HepG2 (cell line): ENCODE results near the gene FIBCD1. TPM values are rescaled to one million over a fixed set of nuclear protein-coding genes. Genes with fewer than 3 reads are reported as not detected.
A peak's percentile ranks its signal among the peaks of the same experiment; 100 is the strongest.

Experiments used
- ATAC-seq: fragments of 200-7000 bp; cut with Tn5 transposase; 3 replicates; pipeline ENCODE4 v1.9.1; 2020; ENCODE audit warnings: mild to moderate bottlenecking, moderate library complexity
- BruUV-seq: library from RNA; stranded (reverse); fragments of 400-500 nt; replicated peaks from 2 replicates; lab custom pipeline; 2021; lab: Mats Ljungman, UMichigan
- CTCF ChIA-PET: fragments of 300-600 bp; formaldehyde crosslinking; extraction: SDS; loops from one replicate; lab custom pipeline; 2021; ENCODE audit warnings: low total read pairs, inconsistent platforms, low intra/inter-chr PET ratio; lab: Yijun Ruan, JAX
- POLR2A ChIA-PET: fragments of 350-600 bp; sonication (Branson Sonifier 250); formaldehyde crosslinking; loops from one replicate; lab custom pipeline; 2020; ENCODE audit warnings: antibody characterized with exemption, inconsistent platforms; lab: Yijun Ruan, JAX
- DNase-seq: peaks from one replicate; pipeline ENCODE4 v3.0.0-alpha.2; 2015; ENCODE audit warnings: low spot score
- FAIRE-seq: peaks from 3 replicates; lab custom pipeline; 2011; peaks lifted over from hg19 to GRCh38; lab: Jason Lieb, UNC
- H2AFZ ChIP-seq: one replicate; pipeline ENCODE4 v1.6.1; 2011; ENCODE audit warnings: low read length, inconsistent platforms
- H3K27ac ChIP-seq: fragments of 300-600 bp; 3 replicates; pipeline ENCODE4 v1.8.0; 2011; ENCODE audit warnings: mixed run types, mild to moderate bottlenecking, mixed read lengths, low read length, inconsistent platforms; ENCODE audit not compliant: insufficient read depth; ENCODE audit errors: extremely low read length
- H3K27me3 ChIP-seq, 2 experiments: fragments of 200-600 bp in 1 of 2; 2 replicates in 1 of 2; 3 replicates in 1 of 2; pipeline versions ENCODE4 v1.6.0 to v1.8.0; 2011; ENCODE audit warnings: low read length in 2 of 2, mild to moderate bottlenecking in 2 of 2, moderate library complexity in 2 of 2, inconsistent platforms in 1 of 2; ENCODE audit not compliant: insufficient read depth in 2 of 2, control insufficient read depth in 1 of 2
- H3K36me3 ChIP-seq, 2 experiments: fragments of 200-600 bp in 1 of 2; replicated peaks in 1 of 2; 2 replicates in 1 of 2; 3 replicates in 1 of 2; pipeline versions ENCODE4 v1.5.1 to v1.8.0; 2011; ENCODE audit warnings: low read length in 2 of 2, inconsistent platforms in 1 of 2; ENCODE audit not compliant: insufficient read depth in 2 of 2, control insufficient read depth in 1 of 2
- H3K4me1 ChIP-seq: 2 replicates; pipeline ENCODE4 v1.5.1; 2012; ENCODE audit warnings: low read length, inconsistent platforms; ENCODE audit not compliant: insufficient read depth
- H3K4me2 ChIP-seq: 2 replicates; pipeline ENCODE4 v1.6.0; 2011; ENCODE audit warnings: low read depth, low read length, inconsistent platforms
- H3K4me3 ChIP-seq, 3 experiments: fragments of 200-600 bp in 1 of 3; sonication (generic), shearing (Covaris generic) in 1 of 3; replicated peaks in 1 of 3; 2 replicates each; pipeline ENCODE4 v1.5.1; 2011 to 2016; ENCODE audit warnings: low read length in 3 of 3, inconsistent platforms in 2 of 3, low read depth in 2 of 3, mild to moderate bottlenecking in 2 of 3, control low read depth in 1 of 3, mixed read lengths in 1 of 3; ENCODE audit not compliant: insufficient read depth in 1 of 3
- H3K79me2 ChIP-seq: one replicate; pipeline ENCODE4 v1.6.1; 2011; ENCODE audit warnings: low read length, inconsistent platforms; ENCODE audit not compliant: insufficient read depth
- H3K9ac ChIP-seq: 2 replicates; pipeline ENCODE4 v1.6.0; 2011; ENCODE audit warnings: mild to moderate bottlenecking, low read depth, low read length, inconsistent platforms; ENCODE audit not compliant: insufficient read depth
- H3K9me3 ChIP-seq: 2 replicates; pipeline ENCODE4 v1.5.1; 2012; ENCODE audit warnings: mild to moderate bottlenecking, low read length
- H4K20me1 ChIP-seq: 2 replicates; pipeline ENCODE4 v1.6.0; 2011; ENCODE audit warnings: inconsistent platforms, mild to moderate bottlenecking, low read length, moderate library complexity; ENCODE audit not compliant: insufficient read depth
- FOXA1 ChIP-seq, 2 experiments: fragments of 450-650 bp in 1 of 2; sonication (generic) in 1 of 2; formaldehyde crosslinking in 1 of 2; IDR thresholded peaks; 2 replicates each; pipeline versions ENCODE4 v1.4.0 to v1.6.1; 2016 to 2020; ENCODE audit warnings: missing genetic modification reagents in 1 of 2
- FOXA3 ChIP-seq: IDR thresholded peaks from 2 replicates; pipeline ENCODE4 v1.6.1; 2016; ENCODE audit warnings: missing genetic modification reagents, missing compliant biosample characterization
- HDAC6 ChIP-seq: fragments of 200-600 bp; sonication (generic); IDR thresholded peaks from 2 replicates; pipeline ENCODE4 v1.7.0; 2017; ENCODE audit warnings: mild to moderate bottlenecking, antibody characterized with exemption, low read length, low read depth
- NR1H2 ChIP-seq: sonication (generic); formaldehyde crosslinking; IDR thresholded peaks from 2 replicates; pipeline ENCODE4 v1.8.1; 2022; ENCODE audit warnings: low read depth, missing genetic modification reagents, borderline replicate concordance
- SNAI1 ChIP-seq: sonication (generic); formaldehyde crosslinking; IDR thresholded peaks from 2 replicates; pipeline ENCODE4 v1.5.0; 2020; ENCODE audit warnings: mild to moderate bottlenecking, missing genetic modification reagents, borderline replicate concordance
- TEAD3 ChIP-seq: optimal IDR thresholded peaks from 2 replicates; pipeline ENCODE3; 2016; ENCODE audit warnings: borderline replicate concordance
- ZNF136 ChIP-seq: sonication (generic); formaldehyde crosslinking; IDR thresholded peaks from 2 replicates; pipeline ENCODE4 v1.8.1; 2022; ENCODE audit warnings: low read depth, mild to moderate bottlenecking, moderate library complexity, missing genetic modification reagents
- ZNF788 ChIP-seq: sonication (generic); formaldehyde crosslinking; IDR thresholded peaks from 2 replicates; pipeline ENCODE4 v1.5.0; 2020; ENCODE audit warnings: mild to moderate bottlenecking, missing genetic modification reagents, borderline replicate concordance
- WGBS: methylation state at CpG from one replicate; pipeline ENCODE4 v1.1.6; 2017; ENCODE audit warnings: low lambda C conversion rate; 5-methylcytosine and 5-hydroxymethylcytosine counted together
- in situ Hi-C: cut with HindIII; loops from 2 replicates; pipeline ENCODE4 v1.10.0; 2017; ENCODE audit warnings: low pct_unique_long_range_greater_than_20kb; ENCODE audit not compliant: extremely low pct_ligation_motif_present
- intact Hi-C: fragments of 100-400 bp; cut with micrococcal nuclease; formaldehyde crosslinking; loops from one replicate; pipeline ENCODE4 v1.10.0; 2022; ENCODE audit not compliant: unreplicated experiment
- polyA plus RNA-seq, 8 experiments: library from polyadenylated mRNA; depleted of rRNA in 3 of 8; stranded (reverse) in 7 of 8; unstranded in 1 of 8; fragments of >200 nt; fragmentation: Illumina TruSeq in 4 of 8; extraction: Trizol in 4 of 8; gene quantifications; 2 replicates each; pipeline versions ENCODE4 v1.2.1 to v1.2.3, GENCODE V29; 2011 to 2016; ENCODE audit warnings: low read depth in 4 of 8, missing spikeins in 1 of 8, mixed read lengths in 1 of 8; ENCODE audit not compliant: insufficient read depth in 1 of 8
- total RNA-seq, 5 experiments: library from RNA; depleted of rRNA; stranded (reverse); fragments of >200 nt; fragmentation: Illumina TruSeq; extraction: Trizol; gene quantifications; 2 replicates each; pipeline ENCODE4 v1.2.3, GENCODE V29; 2016; ENCODE audit warnings: low read depth in 1 of 5
- TF ChIP-seq, protein P1 (sequence below): sonication (generic); formaldehyde crosslinking; IDR thresholded peaks from 2 replicates; pipeline ENCODE4 v1.4.0; 2020; ENCODE audit warnings: missing genetic modification reagents, borderline replicate concordance

The FIBCD1 gene
- total and polyA plus RNA-seq, 2 of the 13 experiments (the other 11 are each of a cell fraction or from before 2014, with no cell fraction given), result 0.55 to 0.89 TPM

GRCh38 chr9:130908878-130909355 lies 30.1 kb downstream of the FIBCD1 start:
- FAIRE-seq, result no peak
- ChIA-PET POLR2A (no interaction called here), CTCF (no interaction called here)
- no peak for TF ChIP-seq SNAI1
- no peak for TF ChIP-seq ZNF136
- TF ChIP-seq HDAC6, result no peak
- no peak for TF ChIP-seq ZNF788 (CRISPR knock-in tag)
- TF ChIP-seq, protein P1, sequence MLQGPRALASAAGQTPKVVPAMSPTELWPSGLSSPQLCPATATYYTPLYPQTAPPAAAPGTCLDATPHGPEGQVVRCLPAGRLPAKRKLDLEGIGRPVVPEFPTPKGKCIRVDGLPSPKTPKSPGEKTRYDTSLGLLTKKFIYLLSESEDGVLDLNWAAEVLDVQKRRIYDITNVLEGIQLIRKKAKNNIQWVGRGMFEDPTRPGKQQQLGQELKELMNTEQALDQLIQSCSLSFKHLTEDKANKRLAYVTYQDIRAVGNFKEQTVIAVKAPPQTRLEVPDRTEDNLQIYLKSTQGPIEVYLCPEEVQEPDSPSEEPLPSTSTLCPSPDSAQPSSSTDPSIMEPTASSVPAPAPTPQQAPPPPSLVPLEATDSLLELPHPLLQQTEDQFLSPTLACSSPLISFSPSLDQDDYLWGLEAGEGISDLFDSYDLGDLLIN (CRISPR knock-in tag), result no peak
- Histone ChIP-seq H3K27me3 (peaks cover 16 to 84% of the 10 kb centered on the region in 2 experiments; a peak in 4 of 5 replicates), H3K4me3 (no peak overlapping the region), H4K20me1 (no peaks in the 10 kb centered on the region), H3K9me3 (no peaks in the 10 kb centered on the region), H3K4me1 (peaks cover 18% of the 10 kb centered on the region), H3K36me3 (no peaks in the 10 kb centered on the region), H3K9ac (no peak overlapping the region), H2AFZ (no peak overlapping the region), H3K4me2 (no peak overlapping the region), H3K79me2 (no peaks in the 10 kb centered on the region), H3K27ac (no peak overlapping the region)
- intact Hi-C loops, result loop anchor here (2.0 kb wide), 1 partner anchor 76 kb away; no protein-coding TSS in a partner anchor
- in situ Hi-C loops, result no loop called here
- DNase-seq, result no peak
- ATAC-seq, result no peak
- no TSS peak for BruUV-seq
- WGBS, result 12% methylated on average over 14 of the region's 19 CpGs

GRCh38 chr9:130908146-130908877 lies 30.7 kb downstream of the FIBCD1 start:
- BruUV-seq, result no TSS peak
- Histone ChIP-seq H3K4me2 (no peak overlapping the region), H3K27ac (no peak overlapping the region), H3K36me3 (no peaks in the 10 kb centered on the region), H3K27me3 (peaks cover 15 to 84% of the 10 kb centered on the region in 2 experiments; a peak in 4 of 5 replicates), H3K9ac (no peak overlapping the region), H2AFZ (no peak overlapping the region), H4K20me1 (no peaks in the 10 kb centered on the region), H3K79me2 (no peaks in the 10 kb centered on the region), H3K9me3 (no peaks in the 10 kb centered on the region), H3K4me1 (peaks cover 18% of the 10 kb centered on the region), H3K4me3 (no peak overlapping the region)
- ChIA-PET POLR2A (no interaction called here), CTCF (no interaction called here)
- intact Hi-C loops, result loop anchor here (2.0 kb wide), 1 partner anchor 76 kb away; no protein-coding TSS in a partner anchor
- ATAC-seq (peak; percentile 45; the same call in 2 of the 3 replicates), DNase-seq (peak; percentile 45), FAIRE-seq (no peak)
- 14% methylated on average over 13 of the region's 22 CpGs for WGBS
- in situ Hi-C loops, result no loop called here
- TF ChIP-seq FOXA3, result peak; percentile 75
- no peak for TF ChIP-seq FOXA1 (IDR thresholded peaks at IDR 0.05)
- peak; percentile 82 for TF ChIP-seq FOXA1 (CRISPR knock-in tag; IDR thresholded peaks at IDR 0.05)
- TF ChIP-seq NR1H2, result no peak
- TF ChIP-seq TEAD3 (CRISPR knock-in tag), result peak; percentile 76
